CD14-positive monocyte (primary cell): ENCODE measurements around the gene EXD3. TPM values are rescaled to one million over a fixed set of nuclear protein-coding genes. Genes with fewer than 3 reads are reported as not detected.
A peak's percentile ranks its signal among the peaks of the same experiment; 100 is the strongest.

Experiments
- DNase-seq, 3 donors: peaks; one replicate each; pipeline ENCODE4 v3.0.0-alpha.2; 2011 to 2022
- H2AFZ ChIP-seq: 2 replicates; pipeline ENCODE4 v1.6.0; 2012; ENCODE audit warnings: mild to moderate bottlenecking, low read depth, low read length, inconsistent platforms; ENCODE audit not compliant: insufficient read depth, poor library complexity, severe bottlenecking
- H3K27ac ChIP-seq, 2 donors: 1 replicate in 1 of 2; 2 replicates in 1 of 2; pipeline ENCODE4 v1.5.1; 2012 to 2013; ENCODE audit warnings: low read length in 2 of 2, control low read depth in 1 of 2, inconsistent platforms in 1 of 2, low read depth in 1 of 2, mild to moderate bottlenecking in 1 of 2
- H3K27me3 ChIP-seq, 2 donors: one replicate each; pipeline versions ENCODE4 v1.6.0 to v1.6.1; 2011 to 2013; ENCODE audit warnings: low read length in 2 of 2; ENCODE audit not compliant: control insufficient read depth in 2 of 2, insufficient read depth in 2 of 2
- H3K36me3 ChIP-seq, 2 donors: replicated peaks in 1 of 2; 1 replicate in 1 of 2; 2 replicates in 1 of 2; pipeline versions ENCODE4 v1.5.1 to v1.6.1; 2012 to 2013; ENCODE audit warnings: low read length in 2 of 2, control low read depth in 1 of 2, inconsistent platforms in 1 of 2, mild to moderate bottlenecking in 1 of 2; ENCODE audit not compliant: insufficient read depth in 2 of 2, control insufficient read depth in 1 of 2
- H3K4me1 ChIP-seq, 2 donors: 1 replicate in 1 of 2; 2 replicates in 1 of 2; pipeline versions ENCODE4 v1.5.1 to v1.6.1; 2012 to 2013; ENCODE audit warnings: low read length in 2 of 2, control low read depth in 1 of 2, inconsistent platforms in 1 of 2, mild to moderate bottlenecking in 1 of 2, moderate library complexity in 1 of 2; ENCODE audit not compliant: insufficient read depth in 2 of 2, control insufficient read depth in 1 of 2
- H3K4me2 ChIP-seq: replicated peaks from 2 replicates; pipeline ENCODE3; 2012; ENCODE audit warnings: low read length, moderate library complexity, mild to moderate bottlenecking; ENCODE audit not compliant: poor library complexity, severe bottlenecking; ENCODE audit errors: extremely low read depth
- H3K4me3 ChIP-seq, 3 experiments: fragments of 200-600 bp in 1 of 3; sonication (generic) in 1 of 3; replicated peaks in 1 of 3; 1 replicate in 2 of 3; 2 replicates in 1 of 3; pipeline ENCODE4 v1.5.1; 2011 to 2013; ENCODE audit warnings: low read length in 3 of 3, mild to moderate bottlenecking in 3 of 3, control low read depth in 2 of 3, low read depth in 2 of 3, inconsistent platforms in 1 of 3, moderate library complexity in 1 of 3
- H3K79me2 ChIP-seq: 2 replicates; pipeline ENCODE4 v1.6.0; 2012; ENCODE audit warnings: mild to moderate bottlenecking, control low read depth, inconsistent platforms, low read length, moderate library complexity; ENCODE audit not compliant: insufficient read depth
- H3K9ac ChIP-seq: 2 replicates; pipeline ENCODE4 v1.6.0; 2017; ENCODE audit warnings: low read length, mild to moderate bottlenecking; ENCODE audit not compliant: insufficient read depth, poor library complexity, severe bottlenecking
- H3K9me3 ChIP-seq, 2 donors: replicated peaks in 1 of 2; 1 replicate in 1 of 2; 2 replicates in 1 of 2; pipeline versions ENCODE4 v1.5.1 to v1.6.1; 2012 to 2013; ENCODE audit warnings: low read length in 2 of 2, control low read depth in 1 of 2; ENCODE audit not compliant: control insufficient read depth in 1 of 2, insufficient read depth in 1 of 2
- H4K20me1 ChIP-seq: 2 replicates; pipeline ENCODE4 v1.6.0; 2012; ENCODE audit warnings: mild to moderate bottlenecking, low read length, control low read depth, moderate library complexity; ENCODE audit not compliant: insufficient read depth
- H3K27ac Mint-ChIP-seq, 7 donors: one replicate each; pipeline ENCODE4 v1.8.0; 2020; ENCODE audit warnings: mild to moderate bottlenecking in 7 of 7, mixed read lengths in 7 of 7, moderate library complexity in 6 of 7, inconsistent platforms in 2 of 7
- H3K27me3 Mint-ChIP-seq, 3 donors: one replicate each; pipeline ENCODE4 v1.8.0; 2021 to 2022; ENCODE audit warnings: low read depth in 3 of 3, mild to moderate bottlenecking in 3 of 3, mixed read lengths in 3 of 3, moderate library complexity in 3 of 3, inconsistent platforms in 1 of 3
- H3K36me3 Mint-ChIP-seq, 2 donors: one replicate each; pipeline ENCODE4 v1.8.0; 2020; ENCODE audit warnings: mixed read lengths in 2 of 2, inconsistent platforms in 1 of 2, mild to moderate bottlenecking in 1 of 2
- H3K4me1 Mint-ChIP-seq: one replicate; pipeline ENCODE4 v1.8.0; 2020; ENCODE audit warnings: mild to moderate bottlenecking, mixed read lengths
- H3K4me3 Mint-ChIP-seq, 2 donors: one replicate each; pipeline ENCODE4 v1.8.0; 2020; ENCODE audit warnings: mild to moderate bottlenecking in 2 of 2, mixed read lengths in 2 of 2, moderate library complexity in 1 of 2
- H3K9me3 Mint-ChIP-seq, 7 donors: one replicate each; pipeline ENCODE4 v1.8.0; 2020 to 2022; ENCODE audit warnings: mixed read lengths in 7 of 7, mild to moderate bottlenecking in 6 of 7, moderate library complexity in 6 of 7, inconsistent platforms in 2 of 7
- WGBS: methylation state at CpG from one replicate; pipeline ENCODE4 v1.1.5; 2013; ENCODE audit warnings: missing lambda C conversion rate; ENCODE audit not compliant: insufficient coverage; 5-methylcytosine and 5-hydroxymethylcytosine counted together
- intact Hi-C, 2 donors: fragments of 100-400 bp; cut with micrococcal nuclease; formaldehyde crosslinking; loops; one replicate each; pipeline versions ENCODE4 v1.15.0 to v1.15.1; 2023
- polyA plus RNA-seq, 3 donors: library from polyadenylated mRNA; depleted of rRNA in 1 of 3; unstranded in 2 of 3; stranded (reverse) in 1 of 3; fragments of 300-500 nt in 2 of 3; fragments of >200 nt in 1 of 3; fragmentation: Illumina TruSeq in 2 of 3; gene quantifications; 1 replicate in 2 of 3; 2 replicates in 1 of 3; pipeline ENCODE4 v1.2.3, GENCODE V29; 2012 to 2021
- TF ChIP-seq, protein P1 (sequence below): fragments of 200-600 bp; IDR thresholded peaks from one replicate; pipeline ENCODE4 v1.8.0; 2022; ENCODE audit warnings: antibody characterized with exemption, mild to moderate bottlenecking

Gene EXD3
- polyA plus RNA-seq, 3 donors, result 2.0 to 10.8 (median 3.0) TPM

- WGBS, result 96% methylated on average over 33 of the region's 44 CpGs
- H3K9me3 ChIP-seq, result peaks cover 13% of the 10 kb centered on the region in 2 donors
- intact Hi-C loops, result loop anchor here in 1 of 2 donors (5.0 kb wide), 1 partner anchor 35 kb away; the partner anchor contains the start of genes EXD3 and NOXA1
- H3K27ac ChIP-seq, result no peak overlapping the region
- no peak overlapping the region for H2AFZ ChIP-seq
- peak overlapping the region in 1 of 3 experiments; percentile 75 for H3K4me3 ChIP-seq
- peak overlapping the region in 1 of 7 donors; percentile 68 for H3K27ac Mint-ChIP-seq
- peaks cover 0 to 12% (median 5%) of the 10 kb centered on the region in 7 donors for H3K9me3 Mint-ChIP-seq
- H3K4me1 Mint-ChIP-seq, result peaks cover 17% of the 10 kb centered on the region
- peaks cover 11 to 16% of the 10 kb centered on the region in 2 donors for H3K36me3 Mint-ChIP-seq
- H3K9ac ChIP-seq, result no peak overlapping the region
- TF ChIP-seq, protein P1, sequence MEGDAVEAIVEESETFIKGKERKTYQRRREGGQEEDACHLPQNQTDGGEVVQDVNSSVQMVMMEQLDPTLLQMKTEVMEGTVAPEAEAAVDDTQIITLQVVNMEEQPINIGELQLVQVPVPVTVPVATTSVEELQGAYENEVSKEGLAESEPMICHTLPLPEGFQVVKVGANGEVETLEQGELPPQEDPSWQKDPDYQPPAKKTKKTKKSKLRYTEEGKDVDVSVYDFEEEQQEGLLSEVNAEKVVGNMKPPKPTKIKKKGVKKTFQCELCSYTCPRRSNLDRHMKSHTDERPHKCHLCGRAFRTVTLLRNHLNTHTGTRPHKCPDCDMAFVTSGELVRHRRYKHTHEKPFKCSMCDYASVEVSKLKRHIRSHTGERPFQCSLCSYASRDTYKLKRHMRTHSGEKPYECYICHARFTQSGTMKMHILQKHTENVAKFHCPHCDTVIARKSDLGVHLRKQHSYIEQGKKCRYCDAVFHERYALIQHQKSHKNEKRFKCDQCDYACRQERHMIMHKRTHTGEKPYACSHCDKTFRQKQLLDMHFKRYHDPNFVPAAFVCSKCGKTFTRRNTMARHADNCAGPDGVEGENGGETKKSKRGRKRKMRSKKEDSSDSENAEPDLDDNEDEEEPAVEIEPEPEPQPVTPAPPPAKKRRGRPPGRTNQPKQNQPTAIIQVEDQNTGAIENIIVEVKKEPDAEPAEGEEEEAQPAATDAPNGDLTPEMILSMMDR, result no peak
- H3K79me2 ChIP-seq, result no peaks in the 10 kb centered on the region
- DNase-seq, result no peak
- no peaks in the 10 kb centered on the region for H4K20me1 ChIP-seq
- peaks cover 37 to 59% of the 10 kb centered on the region in 2 donors for H3K4me1 ChIP-seq
- H3K36me3 ChIP-seq, result peaks cover 6 to 7% of the 10 kb centered on the region in 2 donors
- peak overlapping the region; percentile 89 for H3K4me2 ChIP-seq
- peak overlapping the region; percentile 46 to 49 for H3K4me3 Mint-ChIP-seq
- H3K27me3 Mint-ChIP-seq, result peaks cover 5 to 13% (median 6%) of the 10 kb centered on the region in 3 donors
- H3K27me3 ChIP-seq, result peaks cover 0 to 13% of the 10 kb centered on the region in 2 donors
Observed at GRCh38 chr9:137457406-137458193, 34.6 kb upstream of the EXD3 start.

GRCh38 chr9:137456864-137457405 is 34.0 kb upstream of the EXD3 start:
- Mint-ChIP-seq H3K36me3 (peaks cover 11 to 16% of the 10 kb centered on the region in 2 donors), H3K27me3 (peaks cover under 1 to 7% (median 3%) of the 10 kb centered on the region in 3 donors), H3K27ac (peak overlapping the region in 1 of 7 donors; percentile 40), H3K4me1 (peaks cover 22% of the 10 kb centered on the region), H3K4me3 (no peak overlapping the region), H3K9me3 (peaks cover 0 to 9% (median 3%) of the 10 kb centered on the region in 7 donors)
- H3K9me3 ChIP-seq, result peaks cover 6% of the 10 kb centered on the region in 2 donors
- no peaks in the 10 kb centered on the region for H4K20me1 ChIP-seq
- no peaks in the 10 kb centered on the region for H3K79me2 ChIP-seq
- no peak overlapping the region for H3K4me2 ChIP-seq
- no peak overlapping the region for H3K9ac ChIP-seq
- peaks cover 6 to 7% of the 10 kb centered on the region in 2 donors for H3K36me3 ChIP-seq
- WGBS, result 95% methylated on average over 9 of the region's 10 CpGs
- intact Hi-C loops, result loop anchor here in 1 of 2 donors (5.0 kb wide), 1 partner anchor 35 kb away; the partner anchor contains the start of genes EXD3 and NOXA1
- peaks cover 44 to 62% of the 10 kb centered on the region in 2 donors for H3K4me1 ChIP-seq
- TF ChIP-seq, protein P1, result no peak
- H3K27ac ChIP-seq, result no peak overlapping the region
- no peak for DNase-seq
- H2AFZ ChIP-seq, result no peak overlapping the region
- H3K27me3 ChIP-seq, result peaks cover 0 to 6% of the 10 kb centered on the region in 2 donors
- H3K4me3 ChIP-seq, result no peak overlapping the region
